ENCODE data around the gene SLC22A7.

SLC22A7 gene, protein sequence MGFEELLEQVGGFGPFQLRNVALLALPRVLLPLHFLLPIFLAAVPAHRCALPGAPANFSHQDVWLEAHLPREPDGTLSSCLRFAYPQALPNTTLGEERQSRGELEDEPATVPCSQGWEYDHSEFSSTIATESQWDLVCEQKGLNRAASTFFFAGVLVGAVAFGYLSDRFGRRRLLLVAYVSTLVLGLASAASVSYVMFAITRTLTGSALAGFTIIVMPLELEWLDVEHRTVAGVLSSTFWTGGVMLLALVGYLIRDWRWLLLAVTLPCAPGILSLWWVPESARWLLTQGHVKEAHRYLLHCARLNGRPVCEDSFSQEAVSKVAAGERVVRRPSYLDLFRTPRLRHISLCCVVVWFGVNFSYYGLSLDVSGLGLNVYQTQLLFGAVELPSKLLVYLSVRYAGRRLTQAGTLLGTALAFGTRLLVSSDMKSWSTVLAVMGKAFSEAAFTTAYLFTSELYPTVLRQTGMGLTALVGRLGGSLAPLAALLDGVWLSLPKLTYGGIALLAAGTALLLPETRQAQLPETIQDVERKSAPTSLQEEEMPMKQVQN

DNA sequence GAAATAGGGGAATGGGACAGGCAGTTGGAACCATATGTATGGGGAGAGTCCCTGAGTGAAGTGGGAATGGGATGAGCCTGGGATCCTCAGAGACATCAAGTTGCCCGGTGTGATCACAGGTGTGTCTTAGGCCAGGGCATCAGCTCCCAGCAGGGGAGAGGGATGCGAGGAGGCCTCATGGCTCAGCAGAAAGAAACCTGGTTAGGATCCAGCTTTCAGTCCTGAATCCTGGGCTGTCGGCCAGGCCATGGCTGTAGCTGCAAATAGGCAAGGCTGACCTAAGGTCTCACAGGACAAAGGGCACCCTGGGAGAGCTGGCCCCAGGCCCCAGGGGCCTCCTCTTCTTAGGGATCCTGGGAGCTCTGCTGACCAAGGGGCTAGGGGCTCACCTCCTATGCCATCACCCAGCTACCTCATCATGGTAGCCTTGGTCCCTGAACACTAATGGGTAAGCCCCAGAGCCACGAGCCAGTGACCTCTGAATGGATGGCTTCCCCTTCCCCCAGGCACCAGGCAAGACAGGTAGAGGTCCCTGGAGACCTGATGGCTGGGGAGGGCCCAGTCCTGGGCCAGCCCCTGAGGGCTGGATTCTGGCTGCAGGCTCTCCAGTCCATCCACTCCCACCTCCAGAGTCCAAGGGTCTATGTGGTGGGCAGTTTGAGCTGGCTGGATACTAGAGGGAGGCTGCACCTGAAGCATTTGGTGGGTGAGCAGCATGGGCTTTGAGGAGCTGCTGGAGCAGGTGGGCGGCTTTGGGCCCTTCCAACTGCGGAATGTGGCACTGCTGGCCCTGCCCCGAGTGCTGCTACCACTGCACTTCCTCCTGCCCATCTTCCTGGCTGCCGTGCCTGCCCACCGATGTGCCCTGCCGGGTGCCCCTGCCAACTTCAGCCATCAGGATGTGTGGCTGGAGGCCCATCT is at the start of gene SLC22A7:
Gene SLC22A7, plus strand, starts transcription at position 617 of the 921 bp plus-strand sequence. Its CDS starts 99 bp downstream, at position 716.
- no peak for DNase-seq

- DNase-seq = no peak
Measured at GRCh38 chr6:43248791-43249190, 49.3 kb upstream of the SLC22A7 start.

DNA sequence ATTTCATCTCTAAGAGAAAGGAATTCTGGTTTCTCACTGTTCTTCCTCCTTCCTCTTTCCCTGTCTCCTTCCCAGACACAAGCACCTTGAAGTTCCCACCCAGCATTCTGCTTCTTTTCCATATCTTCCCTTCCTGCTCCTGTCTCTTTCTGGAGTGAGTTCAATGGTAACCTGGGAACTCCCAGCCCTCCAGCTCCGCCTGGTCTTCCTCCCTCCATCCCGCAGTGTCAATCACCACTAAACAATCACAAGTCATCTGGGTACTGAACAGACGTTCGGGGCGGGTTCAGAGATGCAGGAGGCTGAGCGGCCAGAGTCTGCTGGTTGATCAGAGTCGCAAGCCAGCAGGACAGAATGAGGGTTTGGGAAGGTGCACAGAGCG is 47.1 kb upstream of the SLC22A7 start:
- DNase-seq = no peak

GRCh38 chr6:43253401-43253800 is 44.7 kb upstream of the SLC22A7 start:
- DNase-seq = no peak

DNA sequence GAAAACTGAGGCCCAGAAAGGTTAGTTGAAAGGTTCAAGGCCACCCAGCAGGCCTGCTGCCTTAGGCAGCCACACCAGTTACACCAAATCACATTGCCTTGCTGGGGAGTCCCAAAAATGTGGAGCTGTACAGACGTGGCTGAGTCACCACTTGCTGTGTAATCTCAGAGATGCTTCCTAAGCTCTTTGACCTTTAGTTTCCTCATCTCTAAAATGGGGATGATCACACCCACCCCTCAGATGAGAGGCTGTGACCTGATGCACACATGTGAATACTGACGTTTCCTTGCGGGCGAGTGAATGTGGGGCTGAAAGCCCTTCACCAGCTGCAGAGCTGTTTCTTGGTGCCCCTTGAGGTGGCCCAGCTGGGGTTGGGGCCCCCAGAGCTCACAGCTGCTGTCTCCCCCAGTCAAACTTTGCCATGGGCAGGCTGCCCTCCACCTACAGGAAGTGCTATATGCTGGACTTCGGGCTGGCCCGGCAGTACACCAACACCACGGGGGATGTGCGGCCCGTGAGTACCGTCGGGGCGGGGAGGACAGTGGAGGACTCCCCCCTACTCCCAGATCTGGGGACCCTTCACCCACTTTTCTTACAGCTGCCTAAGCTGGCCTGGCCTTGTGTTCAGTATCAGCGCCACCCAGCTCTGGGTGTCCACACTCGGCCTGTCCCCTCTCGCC is 43.8 kb upstream of the SLC22A7 start:
- DNase-seq = no peak

DNA sequence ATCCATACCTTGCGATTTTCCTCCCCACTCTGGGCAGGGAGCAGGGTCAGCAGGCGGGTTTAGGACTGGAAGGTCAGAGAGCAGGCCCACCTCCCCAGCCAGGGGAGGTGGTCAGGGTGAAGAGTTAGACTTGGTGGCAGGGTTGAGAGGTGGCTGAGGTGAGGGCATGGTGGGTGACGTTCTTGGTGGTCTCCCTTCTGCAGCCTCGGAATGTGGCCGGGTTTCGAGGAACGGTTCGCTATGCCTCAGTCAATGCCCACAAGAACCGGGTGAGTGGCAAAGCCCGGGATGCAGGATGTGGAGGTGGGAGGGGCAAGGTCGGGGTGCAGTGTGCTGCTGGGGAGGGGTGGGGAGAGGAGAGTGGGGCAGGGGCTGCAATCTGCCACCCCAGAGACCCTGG is 43.2 kb upstream of the SLC22A7 start:
- no peak for DNase-seq

- DNase-seq = no peak
Measured at GRCh38 chr6:43255408-43256054, 42.5 kb upstream of the SLC22A7 start.

- DNase-seq = no peak
Measured at GRCh38 chr6:43256670-43257366, 41.2 kb upstream of the SLC22A7 start.

DNA sequence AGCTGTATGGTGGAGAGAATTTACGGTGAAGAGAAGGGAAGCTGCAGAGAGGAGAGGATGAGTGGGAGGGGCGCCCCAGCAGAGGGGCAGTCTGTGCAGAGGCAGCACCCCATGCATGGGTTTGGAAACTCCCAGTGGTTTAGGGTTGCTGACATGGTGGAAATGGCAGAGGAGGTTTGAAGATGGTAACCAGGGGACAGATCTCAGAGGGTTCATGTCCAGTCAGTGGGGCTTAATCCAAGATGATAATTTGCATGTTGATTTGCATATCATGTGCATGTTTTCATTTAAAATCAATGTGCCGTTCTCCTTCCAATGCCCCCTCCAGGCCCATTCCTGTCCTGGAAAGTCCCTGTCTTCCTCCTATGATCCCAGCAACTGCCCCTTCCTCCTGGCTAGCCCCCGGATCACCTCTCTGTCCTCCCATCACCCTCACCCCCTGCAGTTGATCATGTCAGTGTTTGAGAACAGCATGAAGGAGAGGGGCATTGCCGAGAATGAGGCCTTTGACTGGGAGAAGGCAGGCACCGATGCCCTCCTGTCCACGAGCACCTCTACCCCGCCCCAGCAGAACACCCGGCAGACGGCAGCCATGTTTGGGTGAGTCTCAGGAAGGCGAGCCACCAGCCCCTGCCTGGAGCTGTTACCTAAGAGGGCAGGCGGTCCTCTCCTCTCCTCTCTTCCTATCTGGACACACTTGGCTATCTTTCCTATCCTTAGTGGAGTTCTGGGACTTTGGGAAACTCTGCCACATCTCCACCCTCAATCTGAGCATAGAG is 40.5 kb upstream of the SLC22A7 start:
- no peak for DNase-seq

DNA sequence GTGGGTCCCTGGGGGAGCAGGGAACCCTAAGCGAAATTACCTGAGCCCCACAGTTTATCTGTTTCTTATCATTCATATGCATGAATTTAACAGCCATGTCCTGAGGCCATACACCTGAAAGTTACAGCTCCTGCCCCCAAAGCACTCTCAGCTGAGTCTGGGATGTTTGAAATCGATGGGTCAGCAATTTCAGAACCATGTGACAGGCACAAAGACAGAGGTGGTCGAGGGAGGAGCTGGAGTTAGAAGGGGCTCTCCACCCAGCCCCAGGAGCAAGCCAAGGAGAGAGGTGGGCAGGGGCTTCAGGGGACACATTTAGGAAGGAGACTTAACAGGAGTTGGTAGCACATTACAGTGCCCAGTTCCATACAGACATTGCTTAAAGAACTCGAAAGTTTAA is 39.9 kb upstream of the SLC22A7 start:
- no peak for DNase-seq

GRCh38 chr6:43258807-43259686 is 39.0 kb upstream of the SLC22A7 start:
- DNase-seq = no peak

GRCh38 chr6:43260791-43261190 is 37.3 kb upstream of the SLC22A7 start:
- no peak for DNase-seq

GRCh38 chr6:43261198-43261597 is 36.9 kb upstream of the SLC22A7 start:
- DNase-seq = no peak

DNA sequence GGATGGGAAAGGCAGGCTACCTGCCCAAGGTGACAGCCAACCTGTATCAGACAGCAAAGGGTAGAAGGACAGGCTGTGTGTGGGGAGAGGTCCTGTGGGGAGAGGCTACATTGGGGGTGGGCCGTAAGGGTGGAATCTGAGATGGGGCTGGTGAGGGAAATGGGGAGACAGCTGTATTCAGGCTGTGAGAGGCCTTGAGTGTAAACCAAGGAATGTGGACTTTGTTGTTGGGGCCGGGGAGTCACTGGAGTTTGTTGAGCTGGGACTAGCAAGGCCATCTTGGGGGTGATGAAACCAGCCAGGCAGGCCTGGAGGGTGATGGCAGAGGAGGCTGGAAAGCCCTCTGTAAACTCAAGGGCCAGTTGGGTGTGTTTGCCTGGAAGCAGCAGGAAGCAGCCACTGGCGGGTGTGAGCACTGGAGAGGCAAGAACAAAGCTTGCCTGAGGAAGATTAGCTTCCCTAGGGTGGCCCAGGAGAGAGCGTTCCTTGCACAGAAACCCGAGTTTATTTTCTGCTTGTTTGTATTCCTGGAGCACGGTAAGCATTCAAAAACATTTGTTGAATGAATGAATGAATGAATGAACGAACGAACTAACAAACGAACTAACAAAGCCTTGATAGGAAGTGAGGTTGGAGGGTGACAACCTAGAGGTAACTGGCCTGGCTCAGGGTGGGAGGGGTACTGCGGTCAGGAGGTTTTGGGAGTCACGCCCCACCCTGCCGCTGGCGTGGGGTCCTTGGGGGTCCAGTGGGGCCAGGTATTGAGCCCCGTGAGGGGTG is 35.9 kb upstream of the SLC22A7 start:
- no peak for DNase-seq

DNA sequence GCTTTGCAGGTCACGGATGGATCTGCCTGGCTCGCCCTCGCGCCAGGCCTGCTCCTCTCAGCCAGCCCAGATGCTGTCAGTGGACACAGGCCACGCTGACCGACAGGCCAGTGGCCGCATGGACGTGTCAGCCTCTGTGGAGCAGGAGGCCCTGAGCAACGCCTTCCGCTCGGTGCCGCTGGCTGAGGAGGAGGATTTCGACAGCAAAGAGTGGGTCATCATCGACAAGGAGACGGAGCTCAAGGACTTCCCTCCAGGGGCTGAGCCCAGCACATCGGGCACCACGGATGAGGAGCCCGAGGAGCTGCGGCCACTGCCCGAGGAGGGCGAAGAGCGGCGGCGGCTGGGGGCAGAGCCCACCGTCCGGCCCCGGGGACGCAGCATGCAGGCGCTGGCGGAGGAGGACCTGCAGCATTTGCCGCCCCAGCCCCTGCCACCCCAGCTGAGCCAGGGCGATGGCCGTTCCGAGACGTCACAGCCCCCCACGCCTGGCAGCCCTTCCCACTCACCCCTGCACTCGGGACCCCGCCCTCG is 35.2 kb upstream of the SLC22A7 start:
- DNase-seq = no peak

- DNase-seq = peak; percentile 69
Measured at GRCh38 chr6:43263314-43264178, 34.5 kb upstream of the SLC22A7 start.

GRCh38 chr6:43264599-43265145 is 33.4 kb upstream of the SLC22A7 start:
- DNase-seq = no peak

GRCh38 chr6:43265564-43265963 is 32.5 kb upstream of the SLC22A7 start:
- no peak for DNase-seq
